ENCODE results near the gene PI4KA. TPM values are rescaled to one million over a fixed set of nuclear protein-coding genes. Genes with fewer than 3 reads are reported as not detected.

Gene PI4KA
- total and polyA plus RNA-seq, 2 experiments from 2014 or later: 17.1 to 38.1 TPM

GRCh38 chr22:20762233-20762796 lies 96.3 kb downstream of the PI4KA start (continued):
- no peak for TF ChIP-seq ZNF462 (CRISPR knock-in tag; IDR thresholded peaks at IDR 0.05)

GRCh38 chr22:20761536-20761935 lies 97.1 kb downstream of the PI4KA start:
- no peaks in the 10 kb centered on the region for H3K79me2 ChIP-seq (replicated peaks; ENCODE audit: insufficient read depth)
- no peaks in the 10 kb centered on the region for H3F3A ChIP-seq (replicated peaks; ENCODE audit: low read depth)
- Mint-ChIP-seq H3K27ac (no peak overlapping the region), H3K27me3 (ENCODE audit: insufficient read depth, low read depth, poor library complexity) (peaks cover 2% of the 10 kb centered on the region), H3K4me1 (no peaks in the 10 kb centered on the region), H3K9me3 (no peaks in the 10 kb centered on the region), H3K4me3 (no peak overlapping the region), H3K36me3 (ENCODE audit: low read depth) (peaks cover 12% of the 10 kb centered on the region)
- no peak overlapping the region for H3K4me2 ChIP-seq
- no peaks in the 10 kb centered on the region for H3K9me2 ChIP-seq (ENCODE audit: insufficient read depth)
- no peak overlapping the region for H2AFZ ChIP-seq
- DNase-seq (ENCODE audit: low spot score) (no peak), ATAC-seq (no peak)
- no peaks in the 10 kb centered on the region for H4K20me1 ChIP-seq (replicated peaks; ENCODE audit: insufficient read depth)
- no peaks in the 10 kb centered on the region for H3K27me3 ChIP-seq (ENCODE audit: insufficient read depth)
- H3K4me1 ChIP-seq (ENCODE audit: insufficient read depth): no peaks in the 10 kb centered on the region
- no peak overlapping the region for H3K27ac ChIP-seq (ENCODE audit: low read depth)
- no peak overlapping the region for H3K4me3 ChIP-seq
- H3K36me3 ChIP-seq (ENCODE audit: insufficient read depth): no peaks in the 10 kb centered on the region
- TF ChIP-seq CTCF (conservative IDR thresholded peaks at IDR 0.05; ENCODE audit: low read depth in 2 of 2) (no peak), ZNF462 (CRISPR knock-in tag; IDR thresholded peaks at IDR 0.05) (no peak), STAT1 (IDR thresholded peaks at IDR 0.05; ENCODE audit: unreplicated experiment) (no peak), EZH2 (IDR thresholded peaks at IDR 0.05; ENCODE audit: low read depth, unreplicated experiment) (no peak), JUNB (IDR thresholded peaks at IDR 0.05; ENCODE audit: unreplicated experiment) (no peak), POLR2AphosphoS5 (IDR thresholded peaks at IDR 0.05; ENCODE audit: low read depth) (no peak), CREB1 (CRISPR knock-in tag; IDR thresholded peaks at IDR 0.05; ENCODE audit: low read depth) (no peak)
